NCI-H1436 (cell line): Measurements from ENCODE around the gene SPATA18.
"Not testable (repeated sequence)": the region's sequence is repeated elsewhere in the genome, so short reads cannot be mapped to it uniquely, and the experiment has no call there.

Experiments used
- DNase-seq: peaks from one replicate; lab custom pipeline; 2025; lab: John Stamatoyannopoulos, UW

SPATA18 gene

DNA sequence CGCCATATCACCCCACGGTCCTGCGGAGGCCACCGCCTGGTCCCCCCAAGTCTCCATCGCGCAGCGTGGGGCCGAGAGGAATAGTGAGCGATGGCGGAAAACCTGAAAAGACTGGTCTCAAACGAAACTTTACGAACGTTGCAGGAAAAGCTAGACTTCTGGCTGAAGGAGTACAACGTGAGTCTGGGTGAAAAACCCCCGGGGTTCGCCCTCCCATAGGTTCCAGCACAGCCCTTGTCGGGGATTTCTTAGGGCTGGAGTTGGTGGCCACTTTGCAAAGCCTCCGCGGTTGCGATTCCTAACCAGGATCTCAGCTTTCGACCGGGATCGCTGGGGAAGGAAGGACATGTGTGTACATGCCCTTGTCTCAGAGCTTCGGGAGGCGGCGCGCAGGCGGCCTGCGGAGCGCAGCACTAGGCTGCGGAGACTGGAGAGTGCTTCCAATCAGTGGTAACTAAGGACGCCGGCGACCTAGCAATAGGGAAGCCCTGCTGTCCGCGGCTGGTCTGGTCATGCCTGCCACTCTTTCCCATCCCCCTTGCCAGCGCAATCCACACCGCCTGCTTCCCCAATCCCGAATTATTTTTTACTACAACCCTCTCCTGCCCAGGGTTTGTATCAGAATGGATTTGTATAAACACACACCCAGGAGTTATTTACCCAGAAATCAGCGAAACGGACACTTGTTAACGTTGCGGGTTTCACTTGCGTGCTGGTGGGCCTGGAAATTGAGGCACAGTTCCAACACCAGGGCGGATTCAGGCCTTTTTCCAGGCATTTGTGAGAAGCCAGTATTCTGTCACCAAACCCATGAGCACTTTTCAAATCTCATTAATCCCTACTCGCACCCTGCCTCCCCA is 741 bp downstream of the SPATA18 start:
- DNase-seq: peak; percentile 20

DNA sequence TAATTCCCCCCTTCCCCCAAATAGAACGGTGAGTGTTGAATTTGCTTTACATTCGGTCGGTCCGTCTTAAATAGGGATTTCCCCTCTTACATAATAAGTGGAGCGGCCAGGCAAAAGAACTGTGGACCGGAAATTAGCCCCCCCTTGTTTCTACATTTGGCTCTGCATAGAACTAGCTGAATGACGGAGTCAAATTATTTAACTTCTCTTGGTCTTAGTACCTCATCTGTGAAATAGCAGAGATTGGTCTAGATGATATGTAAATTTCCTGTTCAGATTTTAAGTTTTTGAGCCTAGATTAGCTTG is 1.3 kb downstream of the SPATA18 start:
- DNase-seq: no peak

GRCh38 chr4:52054254-52054653 is 3.1 kb downstream of the SPATA18 start:
- DNase-seq: no peak

- DNase-seq: no peak
Measured at GRCh38 chr4:52057196-52057595, 6.1 kb downstream of the SPATA18 start.

DNA sequence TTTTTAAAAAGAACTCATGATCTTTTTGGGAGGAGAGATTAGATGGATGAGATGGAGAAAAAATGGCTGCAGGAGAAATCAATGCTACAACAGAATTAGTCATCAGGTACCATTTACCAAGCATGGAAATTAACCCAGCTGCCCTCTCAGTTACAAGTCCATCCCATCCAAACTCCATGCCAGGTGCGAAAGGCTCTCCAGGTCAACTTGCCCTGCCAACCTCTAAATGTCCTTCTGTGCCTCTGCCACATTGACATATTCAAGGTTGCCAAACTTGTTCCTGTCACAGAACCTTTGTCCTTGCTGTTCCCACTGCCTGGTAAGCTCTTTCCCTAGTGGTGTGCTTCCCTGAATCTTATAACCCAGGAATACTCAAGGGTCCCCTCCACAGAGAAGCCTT is 7.2 kb downstream of the SPATA18 start:
- no peak for DNase-seq

- no peak for DNase-seq
Measured at GRCh38 chr4:52059372-52059771, 8.3 kb downstream of the SPATA18 start.

GRCh38 chr4:52069571-52069970 is 18.5 kb downstream of the SPATA18 start:
- no peak for DNase-seq

GRCh38 chr4:52071791-52072546 is 20.9 kb downstream of the SPATA18 start:
- no peak for DNase-seq

- no peak for DNase-seq
Measured at GRCh38 chr4:52076731-52077130, 25.6 kb downstream of the SPATA18 start.

- DNase-seq: no peak
Measured at GRCh38 chr4:52079659-52080058, 28.6 kb downstream of the SPATA18 start.

DNA sequence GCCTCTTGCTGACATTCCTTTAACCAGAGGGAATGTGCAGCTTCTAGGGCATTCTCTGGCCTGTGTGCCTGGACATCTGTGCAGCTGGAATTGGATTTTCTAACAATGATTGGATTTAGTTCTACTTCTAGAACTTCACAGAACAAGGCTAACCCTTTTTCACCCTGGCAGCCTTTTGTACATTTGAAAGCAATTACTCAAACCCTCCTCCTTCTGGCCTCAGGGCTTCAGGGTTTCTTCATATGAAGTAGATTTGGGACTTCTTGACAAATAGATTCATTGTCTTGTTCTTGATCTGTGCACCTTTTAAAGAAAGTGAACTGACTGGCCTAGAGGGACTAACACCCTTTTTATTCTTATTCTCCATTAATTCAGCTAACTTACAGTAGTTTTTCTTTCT is 30.1 kb downstream of the SPATA18 start:
- no peak for DNase-seq

GRCh38 chr4:52086425-52086824 is 35.3 kb downstream of the SPATA18 start:
- not testable (repeated sequence) for DNase-seq

DNA sequence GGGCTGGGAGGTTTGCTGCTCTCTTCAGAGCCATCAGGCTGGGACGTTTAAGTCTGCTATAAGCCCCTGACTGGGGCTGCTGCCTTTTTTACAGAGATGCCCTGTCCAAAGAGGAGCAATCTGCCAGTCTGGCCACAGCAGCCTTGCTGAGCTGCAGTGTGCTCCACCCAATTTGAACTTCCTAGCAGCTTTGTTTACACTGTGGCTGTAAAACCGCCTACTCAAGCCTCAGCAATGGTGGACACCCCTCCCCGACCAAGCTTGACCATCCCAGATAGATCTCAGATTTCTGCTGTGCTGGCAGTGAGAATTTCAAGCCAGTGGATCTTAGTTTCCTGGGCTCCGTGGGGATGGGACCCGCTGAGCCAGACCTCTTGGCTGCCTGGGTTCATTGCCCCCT is 40.7 kb downstream of the SPATA18 start:
- DNase-seq: no peak

DNA sequence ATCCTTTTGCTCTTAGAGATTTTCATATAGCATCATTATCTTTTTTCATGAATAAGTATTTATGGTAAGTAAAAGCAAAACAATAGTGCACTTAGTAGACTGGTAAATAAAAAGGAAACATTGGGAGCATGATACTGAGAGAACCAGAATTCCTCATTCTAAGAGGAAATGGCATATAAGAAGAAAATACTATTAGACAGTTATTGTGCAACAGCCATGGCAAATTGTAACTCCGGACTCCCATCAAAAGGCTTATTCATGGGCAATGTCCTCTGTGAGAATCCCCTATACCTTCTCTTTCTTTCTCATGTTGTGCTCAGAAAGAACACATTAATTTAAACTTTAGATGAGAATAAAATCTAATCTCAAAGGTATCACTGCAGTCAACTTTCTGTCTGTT is 42.4 kb downstream of the SPATA18 start:
- no peak for DNase-seq

- no peak for DNase-seq
Measured at GRCh38 chr4:52094376-52095145, 43.5 kb downstream of the SPATA18 start.

- no peak for DNase-seq
Measured at GRCh38 chr4:52095374-52095773, 44.3 kb downstream of the SPATA18 start.

GRCh38 chr4:52096048-52096447 is 44.9 kb downstream of the SPATA18 start:
- DNase-seq: no peak

DNA sequence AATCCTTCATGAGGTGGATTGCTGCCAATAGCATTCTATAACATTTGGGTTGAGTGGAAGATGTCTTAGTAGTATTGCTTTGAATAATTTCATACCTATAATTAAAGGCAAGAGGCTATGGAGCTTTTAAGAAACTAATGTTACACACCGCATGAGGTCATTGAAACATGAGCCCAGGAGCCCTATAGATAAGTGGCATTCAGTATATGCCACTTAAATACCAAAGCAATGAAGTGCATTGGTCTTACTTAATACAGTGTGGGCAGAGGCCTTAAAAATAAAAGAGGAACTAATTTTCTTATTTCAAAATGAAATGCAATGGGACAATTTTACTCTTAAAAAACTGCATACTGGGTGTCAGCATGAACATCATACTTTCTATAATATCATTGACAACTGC is 47.5 kb downstream of the SPATA18 start:
- DNase-seq: no peak

DNA sequence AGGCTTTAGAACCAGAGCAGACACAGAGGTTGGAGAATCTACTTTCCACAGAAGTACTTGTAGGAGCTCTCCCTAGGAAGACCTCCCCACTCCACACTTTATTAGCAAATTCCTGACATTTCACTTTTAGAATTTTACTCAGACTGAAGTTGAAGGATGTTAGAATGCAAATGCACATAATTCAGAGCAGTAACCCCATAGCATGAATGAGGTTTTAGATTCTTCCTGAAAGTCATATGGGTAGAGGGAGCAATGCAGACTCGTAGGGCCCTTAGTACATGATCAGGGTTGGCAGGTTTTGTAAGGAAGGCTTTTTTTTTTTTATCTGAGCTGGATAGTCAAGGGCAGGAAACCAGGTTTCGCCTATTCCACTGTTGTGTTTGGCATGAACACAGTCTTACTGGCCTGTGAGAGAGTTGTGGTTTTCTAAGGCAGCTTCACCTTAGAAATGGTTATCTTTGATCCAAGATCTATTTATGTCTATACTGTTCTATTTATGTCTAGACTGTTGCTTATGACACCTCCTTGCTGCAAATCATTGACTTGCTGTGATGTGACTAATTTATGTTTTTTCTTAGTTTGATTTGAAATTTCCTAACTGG is 48.9 kb downstream of the SPATA18 start:
- DNase-seq: no peak

- DNase-seq: no peak
Measured at GRCh38 chr4:52102587-52102986, 51.5 kb downstream of the SPATA18 start.

- DNase-seq: no peak
Measured at GRCh38 chr4:52103319-52103718, 52.2 kb downstream of the SPATA18 start.

GRCh38 chr4:52105276-52105675 is 54.2 kb downstream of the SPATA18 start:
- no peak for DNase-seq
